Hepatocyte (in vitro differentiated cells): ENCODE results near the gene FXYD6. TPM values are rescaled to one million over a fixed set of nuclear protein-coding genes. Genes with fewer than 3 reads are reported as not detected.

ENCODE experiments used
- DNase-seq: peaks from one replicate; pipeline ENCODE4 v3.0.0-alpha.2; 2016; ENCODE audit warnings: low spot score
- H2AFZ ChIP-seq: fragments of 200-600 bp; sonication (generic); 2 replicates; pipeline ENCODE4 v1.6.0; 2016; ENCODE audit warnings: antibody characterized with exemption, mild to moderate bottlenecking
- H3K27ac ChIP-seq: fragments of 200-600 bp; sonication (generic); 2 replicates; pipeline ENCODE4 v1.5.1; 2016; ENCODE audit warnings: mild to moderate bottlenecking
- H3K27me3 ChIP-seq: fragments of 200-600 bp; sonication (generic); 2 replicates; pipeline ENCODE4 v1.6.1; 2016
- H3K36me3 ChIP-seq: fragments of 200-600 bp; sonication (generic); replicated peaks from 2 replicates; pipeline ENCODE4 v1.5.1; 2016; ENCODE audit warnings: low read depth; ENCODE audit not compliant: insufficient read depth
- H3K4me1 ChIP-seq: fragments of 200-600 bp; sonication (generic); 2 replicates; pipeline ENCODE4 v1.5.1; 2016; ENCODE audit warnings: mild to moderate bottlenecking, moderate library complexity; ENCODE audit not compliant: insufficient read depth
- H3K4me2 ChIP-seq: fragments of 200-600 bp; sonication (generic); 2 replicates; pipeline ENCODE4 v1.6.0; 2016
- H3K4me3 ChIP-seq: fragments of 200-600 bp; sonication (generic); 2 replicates; pipeline ENCODE4 v1.5.1; 2016; ENCODE audit warnings: mild to moderate bottlenecking
- H3K79me2 ChIP-seq: fragments of 200-600 bp; sonication (generic); 2 replicates; pipeline ENCODE4 v1.6.0; 2017; ENCODE audit warnings: mild to moderate bottlenecking
- H3K9me2 ChIP-seq: fragments of 200-600 bp; sonication (generic); replicated peaks from 2 replicates; pipeline ENCODE4 v1.6.0; 2017; ENCODE audit warnings: mild to moderate bottlenecking; ENCODE audit not compliant: insufficient read depth
- H3K9me3 ChIP-seq: fragments of 200-600 bp; sonication (generic); 2 replicates; pipeline ENCODE4 v1.5.1; 2016; ENCODE audit warnings: low read depth, mild to moderate bottlenecking
- H4K20me1 ChIP-seq: fragments of 200-600 bp; sonication (generic); 2 replicates; pipeline ENCODE4 v1.6.0; 2016; ENCODE audit warnings: mild to moderate bottlenecking; ENCODE audit not compliant: insufficient read depth, poor library complexity, severe bottlenecking
- CTCF ChIP-seq: fragments of 200-600 bp; sonication (generic); IDR thresholded peaks from 2 replicates; pipeline ENCODE4 v1.5.1; 2016; ENCODE audit warnings: antibody characterized with exemption, mild to moderate bottlenecking; ENCODE audit not compliant: poor library complexity
- EZH2 ChIP-seq: fragments of 200-600 bp; sonication (generic); IDR thresholded peaks from 2 replicates; pipeline ENCODE4 v1.6.1; 2016; ENCODE audit warnings: antibody characterized with exemption, mild to moderate bottlenecking, borderline replicate concordance
- EZH2phosphoT487 ChIP-seq: fragments of 200-600 bp; sonication (generic); IDR thresholded peaks from one replicate; pipeline ENCODE4 v1.6.1; 2018; ENCODE audit warnings: antibody characterized with exemption, mild to moderate bottlenecking, low read depth, moderate library complexity; ENCODE audit not compliant: unreplicated experiment, severe bottlenecking
- WGBS: methylation state at CpG from one replicate; pipeline ENCODE4 v1.1.6; 2016; ENCODE audit warnings: low lambda C conversion rate; ENCODE audit errors: missing lambda C conversion rate; 5-methylcytosine and 5-hydroxymethylcytosine counted together
- polyA plus RNA-seq: library from polyadenylated mRNA; unstranded; fragments of >200 nt; fragmentation: Nextera tagmentation; extraction: Ambion mirVana; gene quantifications from 2 replicates; pipeline ENCODE4 v1.2.1, GENCODE V29; 2016
- total RNA-seq: library from RNA; depleted of rRNA; stranded (reverse); fragments of >200 nt; gene quantifications from 2 replicates; pipeline ENCODE4 v1.2.3, GENCODE V29; 2014

FXYD6 gene
- total and polyA plus RNA-seq, 2 experiments from 2014 or later, result 28.3 to 56.9 TPM

DNA sequence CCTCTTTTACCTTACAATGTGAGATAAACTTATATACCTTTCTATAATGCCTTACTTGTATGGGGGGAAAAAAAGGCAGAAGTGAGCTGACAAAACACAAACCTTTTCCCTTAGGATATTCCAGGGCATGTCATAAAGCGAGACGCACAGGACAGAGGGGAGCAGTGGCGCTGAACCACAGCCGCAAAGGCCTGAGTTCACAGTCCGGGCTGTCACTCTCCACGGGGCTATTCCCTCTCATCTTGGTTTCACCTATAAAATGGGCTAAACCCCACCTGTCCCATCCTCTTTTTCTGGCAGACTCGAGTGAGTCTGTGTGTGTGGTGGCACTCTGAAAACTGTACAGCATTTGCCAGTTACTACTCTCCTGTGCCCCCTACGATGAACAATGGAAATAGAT, 37.6 kb downstream of the FXYD6 start:
- Histone ChIP-seq H3K27me3 (no peaks in the 10 kb centered on the region), H3K4me2 (no peak overlapping the region), H3K4me3 (no peak overlapping the region), H2AFZ (no peak overlapping the region), H3K9me3 (no peaks in the 10 kb centered on the region), H3K4me1 (peaks cover 5% of the 10 kb centered on the region), H3K27ac (no peak overlapping the region), H3K36me3 (no peaks in the 10 kb centered on the region), H3K9me2 (no peaks in the 10 kb centered on the region), H4K20me1 (no peaks in the 10 kb centered on the region), H3K79me2 (no peaks in the 10 kb centered on the region)
- DNase-seq, result no peak
- TF ChIP-seq CTCF, result no peak
- no peak for TF ChIP-seq EZH2phosphoT487
- TF ChIP-seq EZH2, result no peak
- WGBS, result 81% methylated on average over 8 of the region's 8 CpGs

- no peak for DNase-seq
- 86% methylated on average over 8 of the region's 8 CpGs for WGBS
- no peak overlapping the region for H3K27ac ChIP-seq
- no peaks in the 10 kb centered on the region for H3K9me3 ChIP-seq
- no peaks in the 10 kb centered on the region for H4K20me1 ChIP-seq
- no peak overlapping the region for H3K4me2 ChIP-seq
- TF ChIP-seq CTCF (no peak), EZH2phosphoT487 (no peak), EZH2 (no peak)
- H3K9me2 ChIP-seq, result no peaks in the 10 kb centered on the region
- no peak overlapping the region for H3K4me3 ChIP-seq
- H3K27me3 ChIP-seq, result no peaks in the 10 kb centered on the region
- H3K4me1 ChIP-seq, result peaks cover 13% of the 10 kb centered on the region
- H3K36me3 ChIP-seq, result no peaks in the 10 kb centered on the region
- no peaks in the 10 kb centered on the region for H3K79me2 ChIP-seq
- H2AFZ ChIP-seq, result no peak overlapping the region
Measured at GRCh38 chr11:117837791-117838190, 38.7 kb downstream of the FXYD6 start.

DNA sequence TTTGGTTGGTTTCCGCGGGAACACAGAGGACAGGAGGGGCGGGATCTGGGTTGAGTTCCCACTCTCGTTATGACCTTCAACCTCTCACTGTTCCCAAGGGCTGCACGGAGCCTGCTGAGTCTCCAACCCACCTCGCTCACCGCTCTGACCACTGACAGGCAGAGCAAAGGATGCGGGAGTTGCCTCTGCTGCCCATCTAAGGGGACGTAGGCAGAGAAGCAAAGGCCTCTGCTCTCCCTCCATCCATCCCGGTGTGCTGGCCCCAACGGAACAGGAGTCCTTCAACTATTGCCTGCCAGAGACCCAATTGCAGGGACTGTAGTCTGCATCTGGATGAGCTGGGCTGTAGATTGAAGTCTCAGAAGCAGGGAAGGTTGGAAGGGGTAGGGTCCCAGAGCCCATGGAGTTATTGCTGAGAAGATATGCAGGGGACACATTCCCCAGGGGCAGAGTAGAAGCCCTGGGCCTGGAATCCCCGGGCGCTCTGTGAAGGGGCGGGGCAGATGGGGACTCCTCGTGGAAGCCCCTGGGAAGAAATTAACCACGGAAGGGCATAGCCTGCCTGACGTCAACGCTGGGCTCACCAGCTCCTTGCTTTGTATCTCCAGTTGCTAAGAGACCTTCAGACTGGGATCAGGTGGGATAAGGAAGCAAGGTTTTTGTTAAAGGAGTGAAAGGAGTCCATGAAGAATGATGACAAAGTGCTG, 39.2 kb downstream of the FXYD6 start:
- no peaks in the 10 kb centered on the region for H4K20me1 ChIP-seq
- no peak overlapping the region for H2AFZ ChIP-seq
- DNase-seq, result no peak
- no peaks in the 10 kb centered on the region for H3K9me3 ChIP-seq
- no peaks in the 10 kb centered on the region for H3K79me2 ChIP-seq
- H3K27ac ChIP-seq, result no peak overlapping the region
- TF ChIP-seq EZH2phosphoT487 (no peak), EZH2 (no peak), CTCF (no peak)
- no peaks in the 10 kb centered on the region for H3K36me3 ChIP-seq
- H3K4me1 ChIP-seq, result peaks cover 16% of the 10 kb centered on the region
- no peaks in the 10 kb centered on the region for H3K9me2 ChIP-seq
- H3K27me3 ChIP-seq, result no peaks in the 10 kb centered on the region
- H3K4me2 ChIP-seq, result no peak overlapping the region
- WGBS, result 76% methylated on average over 18 of the region's 18 CpGs
- H3K4me3 ChIP-seq, result no peak overlapping the region
